SK-N-SH treated with all-trans-retinoic acid at 6 μM for 48 hours (cell line): Measurements from ENCODE around the gene TH.
"Not testable (repeated sequence)": the region's sequence is repeated elsewhere in the genome, so short reads cannot be mapped to it uniquely, and the experiment has no call there.

ENCODE experiments used
- PPARA ChIP-seq: fragments of 250-450 bp; sonication (Bioruptor Pico); IDR thresholded peaks from 2 replicates; pipeline ENCODE4 v1.5.0; 2020; ENCODE audit warnings: mild to moderate bottlenecking, borderline replicate concordance
- TCF4 ChIP-seq: fragments of 250-450 bp; sonication (Bioruptor Pico); IDR thresholded peaks from 2 replicates; pipeline ENCODE4 v1.8.0; 2021; ENCODE audit warnings: mild to moderate bottlenecking, moderate library complexity, borderline replicate concordance
- ZC3H10 ChIP-seq: fragments of 250-450 bp; sonication (Bioruptor Pico); IDR thresholded peaks from 2 replicates; pipeline ENCODE4 v1.5.1; 2021; ENCODE audit warnings: mild to moderate bottlenecking, moderate library complexity
- ZNF8 ChIP-seq: fragments of 450-650 bp; formaldehyde crosslinking; IDR thresholded peaks from 2 replicates; pipeline ENCODE4 v1.5.0; 2020; ENCODE audit warnings: mild to moderate bottlenecking, moderate library complexity
- TF ChIP-seq, protein P1 (sequence below): fragments of 250-450 bp; sonication (Bioruptor Pico); IDR thresholded peaks from 2 replicates; pipeline ENCODE4 v1.8.0; 2020; ENCODE audit warnings: mild to moderate bottlenecking, moderate library complexity, borderline replicate concordance

DNA sequence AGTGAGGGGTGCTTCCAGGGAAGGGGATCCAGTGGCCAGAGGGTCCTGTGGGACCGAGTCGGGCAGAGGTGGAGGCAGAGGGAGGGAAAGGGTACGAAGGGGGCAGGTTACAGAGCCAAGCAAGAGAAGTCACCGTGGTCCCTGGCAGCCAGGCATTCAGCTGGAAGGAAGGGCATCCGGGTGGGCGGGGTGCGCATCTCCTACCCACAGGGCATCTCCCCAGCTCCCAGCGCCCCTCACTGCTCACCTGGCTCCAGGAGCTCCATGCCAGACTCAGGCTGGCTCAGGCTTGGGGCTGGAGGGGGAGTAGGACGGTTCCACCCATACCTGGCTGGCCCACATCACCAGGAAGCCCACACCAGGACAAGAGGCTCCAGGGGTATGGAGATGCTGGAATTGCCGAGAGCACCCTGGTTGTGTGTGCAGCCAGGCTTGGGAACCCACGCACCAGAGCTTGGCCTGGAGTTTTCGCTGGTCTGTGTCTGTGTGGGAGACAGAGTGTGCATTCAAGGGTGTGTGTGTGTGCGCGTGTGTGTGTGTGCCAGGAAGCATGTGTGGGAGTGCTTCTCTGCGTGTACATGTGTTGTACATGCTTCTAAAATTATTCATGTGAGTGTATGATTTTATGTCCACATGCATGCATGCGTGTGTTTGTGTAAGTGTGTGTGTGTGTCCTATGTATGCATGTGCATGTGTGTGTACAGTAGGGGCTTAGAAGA is 6.6 kb upstream of the TH start:
- TF ChIP-seq TCF4, PPARA, ZC3H10, ZNF8 (CRISPR knock-in tag): not testable (repeated sequence)
- TF ChIP-seq, protein P1, sequence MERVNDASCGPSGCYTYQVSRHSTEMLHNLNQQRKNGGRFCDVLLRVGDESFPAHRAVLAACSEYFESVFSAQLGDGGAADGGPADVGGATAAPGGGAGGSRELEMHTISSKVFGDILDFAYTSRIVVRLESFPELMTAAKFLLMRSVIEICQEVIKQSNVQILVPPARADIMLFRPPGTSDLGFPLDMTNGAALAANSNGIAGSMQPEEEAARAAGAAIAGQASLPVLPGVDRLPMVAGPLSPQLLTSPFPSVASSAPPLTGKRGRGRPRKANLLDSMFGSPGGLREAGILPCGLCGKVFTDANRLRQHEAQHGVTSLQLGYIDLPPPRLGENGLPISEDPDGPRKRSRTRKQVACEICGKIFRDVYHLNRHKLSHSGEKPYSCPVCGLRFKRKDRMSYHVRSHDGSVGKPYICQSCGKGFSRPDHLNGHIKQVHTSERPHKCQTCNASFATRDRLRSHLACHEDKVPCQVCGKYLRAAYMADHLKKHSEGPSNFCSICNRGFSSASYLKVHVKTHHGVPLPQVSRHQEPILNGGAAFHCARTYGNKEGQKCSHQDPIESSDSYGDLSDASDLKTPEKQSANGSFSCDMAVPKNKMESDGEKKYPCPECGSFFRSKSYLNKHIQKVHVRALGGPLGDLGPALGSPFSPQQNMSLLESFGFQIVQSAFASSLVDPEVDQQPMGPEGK (CRISPR knock-in tag): not testable (repeated sequence)
